DLD1 (cell line): ENCODE data around the gene ANKRD18B.
"Not testable (repeated sequence)": the region's sequence is repeated elsewhere in the genome, so short reads cannot be mapped to it uniquely, and the experiment has no call there.

Source experiments
- in situ Hi-C: cut with HindIII; loops from 2 replicates; pipeline ENCODE4 v1.10.0; 2017; ENCODE audit warnings: low sequenced_read_pairs

Gene ANKRD18B

DNA sequence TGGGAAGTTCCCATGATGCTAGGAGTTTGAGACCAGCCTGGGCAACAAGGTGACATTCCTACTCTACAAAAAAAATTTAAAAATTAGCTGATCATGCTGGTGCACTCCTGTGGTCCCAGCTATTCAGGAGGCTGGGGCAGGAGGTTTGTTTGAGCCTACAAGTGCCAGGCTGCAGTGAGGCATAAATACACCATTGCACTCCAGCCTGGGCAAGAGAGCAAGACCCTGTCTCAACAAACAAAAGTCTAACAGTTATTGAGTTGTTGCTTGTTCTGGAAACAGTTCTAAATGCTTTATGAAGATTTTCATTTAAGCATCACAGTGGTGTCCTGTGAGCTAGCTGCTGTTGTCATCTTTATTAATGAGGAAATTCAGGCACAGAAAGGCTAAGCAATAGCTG, 4.0 kb downstream of the ANKRD18B start:
- in situ Hi-C loops: not testable (repeated sequence)

DNA sequence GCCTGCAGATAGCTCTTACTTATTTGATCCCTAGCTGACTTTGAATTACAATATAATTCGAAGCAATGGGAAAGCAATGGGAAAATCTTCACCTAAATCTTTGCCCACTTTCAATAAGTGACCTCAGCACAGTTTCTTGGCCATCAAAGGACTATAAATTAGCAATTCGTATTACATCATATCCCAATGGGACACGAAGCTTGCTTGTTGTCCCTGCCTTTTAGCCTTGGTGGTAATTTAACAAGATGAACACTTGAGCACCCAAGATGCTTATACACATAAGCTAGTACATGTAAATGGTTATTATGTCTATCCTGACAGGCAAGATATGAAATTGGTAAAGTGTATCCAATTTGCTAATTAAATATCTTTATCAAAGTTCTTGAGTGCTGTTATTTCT, 9.9 kb downstream of the ANKRD18B start:
- in situ Hi-C loops: not testable (repeated sequence)

DNA sequence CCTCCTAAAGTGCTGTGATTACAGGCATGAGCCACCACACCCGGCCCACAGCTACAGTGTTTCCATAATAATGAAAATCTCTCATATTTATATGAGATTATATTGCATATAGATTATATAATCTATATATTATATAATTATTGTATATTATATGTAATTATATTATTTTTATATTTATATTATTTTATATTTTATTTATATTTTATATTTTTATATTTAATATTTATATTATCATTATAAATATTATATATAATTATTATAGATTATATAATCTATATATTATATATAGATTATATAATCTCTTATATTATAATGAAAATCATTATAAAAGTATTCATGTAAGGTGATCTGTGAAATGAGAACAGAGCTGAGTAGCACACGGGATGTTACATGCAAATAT, 11.5 kb downstream of the ANKRD18B start:
- in situ Hi-C loops: no loop called here

DNA sequence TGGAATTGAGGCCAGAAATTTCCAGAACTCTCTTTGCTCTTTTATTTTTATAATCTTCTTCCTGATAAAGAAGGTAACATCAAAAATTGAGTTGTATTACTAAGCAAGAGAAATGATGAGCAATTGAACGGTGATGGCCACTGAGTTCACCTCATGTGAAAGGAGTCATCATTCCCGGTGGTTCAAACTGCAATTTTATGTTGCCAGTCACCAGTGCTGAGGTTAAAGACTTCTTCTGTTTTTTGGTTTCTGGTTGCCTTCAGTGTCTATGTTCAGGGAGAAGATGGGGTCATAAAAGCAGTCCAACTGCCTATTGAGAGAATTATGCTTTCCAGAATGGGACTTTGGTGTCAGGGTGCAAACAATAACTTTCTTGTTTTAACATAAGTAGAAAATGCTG, 19.4 kb downstream of the ANKRD18B start:
- in situ Hi-C loops: not testable (repeated sequence)

DNA sequence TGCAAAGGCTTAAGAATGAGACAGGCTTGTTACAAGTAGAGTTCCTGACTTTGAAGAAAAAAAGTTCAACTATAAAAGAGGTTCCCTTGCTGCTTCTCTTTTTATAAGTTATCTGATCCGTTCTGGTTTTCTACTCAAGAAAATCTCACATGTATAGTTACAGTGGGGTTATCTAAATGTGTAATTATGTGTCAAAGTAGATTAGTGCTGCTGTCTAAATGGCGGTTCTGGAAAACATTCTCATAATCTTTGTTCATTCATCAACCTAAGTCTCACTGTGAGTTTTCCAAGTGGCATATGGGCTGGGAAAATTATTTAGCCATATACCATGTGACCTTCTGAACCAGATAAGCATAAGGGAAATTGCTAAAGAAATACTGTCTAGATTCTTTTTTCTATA, 21.7 kb downstream of the ANKRD18B start:
- in situ Hi-C loops: not testable (repeated sequence)

DNA sequence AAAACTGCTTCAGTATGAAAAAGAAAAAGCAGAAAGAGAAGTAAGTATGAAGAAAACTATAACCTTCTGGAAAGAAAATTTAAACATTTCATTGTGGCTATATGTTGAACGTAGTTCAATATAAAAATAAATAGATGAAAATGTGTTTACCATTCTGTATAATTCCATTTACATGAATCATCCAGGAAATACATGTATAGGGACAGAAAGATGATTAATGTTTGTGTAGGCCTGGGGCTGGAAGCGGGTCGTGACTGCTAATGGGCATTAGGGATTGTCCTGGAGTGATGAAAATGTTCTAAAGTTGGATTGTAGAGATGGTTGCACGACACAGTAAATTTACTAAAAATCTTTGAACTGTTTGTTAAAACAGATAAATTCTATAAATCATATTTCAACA, 24.8 kb downstream of the ANKRD18B start:
- in situ Hi-C loops: not testable (repeated sequence)

DNA sequence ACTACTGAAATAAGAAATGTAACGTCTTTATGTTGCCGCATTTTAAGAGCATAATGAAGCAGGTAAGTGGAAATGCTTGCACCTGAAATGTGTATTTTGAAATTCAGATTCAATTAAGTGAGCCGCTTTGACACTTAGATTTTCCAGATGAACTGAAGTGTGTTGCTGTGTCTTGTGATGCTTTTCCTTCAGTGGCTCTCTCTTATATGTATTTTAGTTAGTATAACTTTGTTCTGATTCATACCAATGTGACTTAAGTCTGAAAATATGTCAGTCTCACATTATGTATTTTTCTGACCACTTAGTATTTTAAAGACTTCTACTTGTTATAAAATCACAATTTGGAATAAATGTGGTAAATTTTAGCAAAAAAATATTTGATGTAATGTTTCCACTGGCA, 25.4 kb downstream of the ANKRD18B start:
- in situ Hi-C loops: not testable (repeated sequence)

DNA sequence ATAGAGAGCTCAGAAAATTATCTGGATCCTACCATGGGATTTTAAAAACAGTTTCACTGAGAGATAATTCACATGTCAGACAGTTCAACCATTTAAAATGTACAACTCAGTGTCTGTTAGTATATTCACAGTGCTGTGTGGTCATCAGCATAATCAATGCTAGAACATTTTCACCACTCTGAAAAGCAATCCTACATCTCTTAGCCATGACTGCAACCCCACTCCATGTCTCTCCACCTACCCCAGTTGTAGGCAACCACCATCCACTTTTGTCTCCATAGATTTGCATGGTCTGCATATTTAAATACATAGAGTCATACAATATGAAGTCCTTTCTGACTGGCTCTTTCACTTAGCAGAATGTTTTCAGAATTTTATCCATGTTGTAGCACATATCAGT, 27.1 kb downstream of the ANKRD18B start:
- in situ Hi-C loops: not testable (repeated sequence)

DNA sequence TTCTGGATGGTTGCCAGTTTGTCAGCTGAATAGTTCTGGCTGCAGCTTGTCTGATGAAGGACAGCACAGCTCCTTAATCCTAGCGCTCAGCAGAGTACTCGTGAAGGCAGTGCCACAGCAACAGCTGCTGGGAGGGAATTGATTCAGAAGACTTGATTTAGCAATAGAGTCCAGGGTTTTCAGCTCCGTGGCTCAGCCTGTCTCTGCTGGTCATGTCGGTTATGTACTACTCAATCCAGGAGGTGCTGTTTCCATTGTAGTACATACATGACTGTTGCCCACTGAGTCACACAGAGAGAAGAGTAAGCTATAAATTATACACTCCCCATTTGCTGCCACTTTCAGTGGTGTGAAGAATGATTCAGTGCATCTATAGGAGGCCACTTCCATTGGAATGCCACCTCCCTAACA, 28.3 kb downstream of the ANKRD18B start:
- in situ Hi-C loops: not testable (repeated sequence)

DNA sequence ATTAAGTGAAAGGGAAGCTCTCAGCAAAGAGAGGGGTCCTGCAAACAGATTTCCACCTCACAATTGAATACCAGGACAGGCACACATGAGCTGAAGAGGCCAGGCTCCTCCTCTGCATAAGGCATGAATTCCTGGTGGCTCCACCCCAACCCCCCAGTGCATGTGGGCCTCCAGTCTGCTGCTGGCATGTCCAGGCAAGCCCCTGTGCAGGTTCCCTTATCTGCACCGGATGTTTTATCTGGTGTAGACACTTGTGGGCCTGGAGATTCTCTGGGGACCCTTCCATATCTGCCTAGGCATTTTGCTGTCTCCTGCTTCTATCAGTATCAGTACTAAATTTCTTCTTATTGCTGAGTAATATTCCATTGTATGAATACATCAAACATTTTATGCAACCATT, 36.2 kb downstream of the ANKRD18B start:
- in situ Hi-C loops: not testable (repeated sequence)

DNA sequence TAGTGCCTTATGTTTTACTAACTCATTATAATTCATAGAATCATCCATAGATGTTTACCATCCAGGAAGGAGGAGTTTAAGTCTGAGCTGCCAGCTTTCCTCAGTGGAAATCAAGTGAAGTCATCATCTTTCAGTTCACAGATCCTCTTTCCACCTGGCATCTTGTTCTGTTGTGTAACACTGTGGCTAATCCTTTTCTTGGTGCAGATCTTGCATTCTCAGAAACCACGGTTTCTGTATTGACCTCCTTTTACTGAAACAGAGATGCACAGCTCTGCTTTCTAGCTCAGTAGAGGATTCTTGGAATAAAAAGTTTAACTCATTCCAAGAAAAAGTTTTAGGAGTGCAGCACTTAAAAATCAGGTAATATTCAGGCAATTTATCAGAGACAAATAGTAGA, 38.1 kb downstream of the ANKRD18B start:
- in situ Hi-C loops: not testable (repeated sequence)

DNA sequence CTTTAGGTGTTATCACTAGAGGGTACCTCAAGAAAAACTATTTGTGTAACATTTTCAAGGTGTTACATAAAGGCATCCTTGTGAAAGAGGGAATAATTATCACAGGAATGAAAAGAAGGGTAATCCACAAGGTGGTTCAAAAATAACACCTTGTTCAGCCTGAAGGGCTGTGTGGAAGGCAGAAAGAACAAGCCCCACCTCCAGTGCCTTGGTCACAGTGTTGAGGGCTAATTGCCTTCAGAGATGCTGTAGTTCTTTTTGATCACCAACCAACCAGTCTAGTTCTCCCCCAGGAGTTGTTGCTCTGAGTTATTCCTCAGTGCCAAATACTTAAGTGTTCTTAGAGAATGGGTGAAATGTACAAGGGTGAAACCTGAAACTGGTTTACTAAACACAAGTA, 43.7 kb downstream of the ANKRD18B start:
- in situ Hi-C loops: not testable (repeated sequence)

DNA sequence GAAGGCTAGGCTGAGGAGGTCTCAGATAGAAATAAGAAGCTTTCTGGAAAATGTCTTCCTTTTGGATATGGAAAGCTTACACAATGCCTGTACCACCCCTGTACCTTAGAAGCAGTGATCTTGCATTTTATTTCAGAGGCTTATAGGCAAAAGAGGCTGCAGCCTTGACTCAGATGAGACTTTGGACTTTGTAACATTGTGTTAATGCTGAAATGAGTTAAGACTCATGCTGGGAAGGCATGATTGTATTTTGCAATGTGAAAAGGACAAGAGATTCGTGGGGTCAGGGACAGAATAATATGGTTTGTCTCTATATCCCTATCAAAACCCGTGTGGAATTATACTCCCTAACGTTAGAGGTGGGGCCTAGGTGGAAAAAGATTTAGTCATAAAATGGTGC, 53.7 kb downstream of the ANKRD18B start:
- in situ Hi-C loops: not testable (repeated sequence)

DNA sequence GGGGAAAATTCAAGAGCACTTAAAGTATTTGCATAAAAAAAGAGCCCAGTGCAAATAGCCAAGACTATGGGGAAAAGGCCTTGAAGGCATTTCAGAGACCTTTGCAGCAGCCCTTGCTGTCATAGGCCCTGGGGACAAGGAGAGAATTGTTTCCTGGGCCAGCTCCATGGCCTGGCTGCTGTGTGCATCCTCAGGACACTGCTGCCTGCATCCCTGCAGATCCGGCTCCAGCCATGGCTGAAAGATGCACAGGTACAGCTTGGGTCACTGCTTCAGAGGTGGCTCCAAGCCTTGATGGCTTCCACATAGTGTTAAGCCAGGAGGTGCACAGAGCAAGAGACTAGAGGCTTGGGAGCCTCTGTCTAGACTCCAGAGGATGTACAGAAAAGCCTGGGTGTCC, 55.9 kb downstream of the ANKRD18B start:
- in situ Hi-C loops: not testable (repeated sequence)

DNA sequence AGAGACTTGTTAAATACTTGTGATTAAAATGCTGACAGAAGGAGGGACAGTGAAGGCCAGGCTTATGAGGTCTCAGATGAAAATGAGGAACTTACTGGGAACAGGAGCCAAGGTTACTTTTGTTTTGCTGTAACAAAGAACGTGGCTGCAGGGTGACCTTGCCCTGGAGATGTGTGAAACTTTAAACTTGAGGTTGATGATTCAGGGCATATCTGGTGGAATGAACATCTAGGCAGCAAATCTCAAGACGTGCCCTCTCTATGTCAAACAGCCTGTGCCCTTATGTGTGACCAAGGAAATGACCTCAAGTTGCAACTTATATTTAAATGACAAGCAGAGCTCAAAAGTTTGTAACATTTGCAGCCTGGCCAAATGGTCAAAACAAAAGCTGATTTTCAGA, 58.6 kb downstream of the ANKRD18B start:
- in situ Hi-C loops: not testable (repeated sequence)

DNA sequence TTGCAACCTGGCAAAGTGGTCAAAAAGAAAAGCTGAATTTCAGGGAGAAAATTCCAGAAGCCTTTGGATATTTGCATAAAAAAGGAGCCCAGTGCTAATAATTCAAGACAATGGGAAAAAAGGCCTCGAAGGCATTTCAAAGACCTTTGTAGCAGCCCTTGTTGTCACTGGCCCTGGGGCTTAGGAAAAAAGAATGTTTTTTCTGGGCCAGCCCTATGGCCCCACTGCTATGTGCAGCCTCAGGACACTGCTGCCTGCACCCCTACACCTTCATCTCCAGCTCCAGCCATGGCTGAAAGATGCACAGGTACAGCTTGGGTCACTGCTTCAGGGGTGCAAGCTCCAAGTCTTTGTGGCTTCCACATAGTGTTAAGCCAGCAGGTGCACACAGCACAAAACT, 62.1 kb downstream of the ANKRD18B start:
- in situ Hi-C loops: not testable (repeated sequence)

DNA sequence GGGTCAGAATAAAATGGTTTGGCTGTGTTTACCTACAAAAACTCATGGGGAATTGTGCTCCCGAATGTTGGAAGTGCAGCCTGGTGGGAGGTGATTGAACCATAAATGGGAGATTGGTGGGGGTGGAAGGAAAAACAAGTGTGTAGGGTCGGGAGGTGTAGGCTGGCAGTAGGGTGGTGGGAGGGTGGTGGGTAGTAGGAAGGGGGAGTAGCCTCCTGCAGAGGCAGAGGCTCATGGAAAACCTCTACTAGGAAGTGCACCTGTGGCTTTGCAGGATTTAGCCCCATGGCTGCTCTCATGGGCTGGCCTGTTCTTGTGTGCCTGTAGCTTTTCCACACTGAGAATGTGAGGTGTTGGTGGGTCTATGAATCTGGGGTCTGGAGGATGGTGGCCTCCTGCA, 63.7 kb downstream of the ANKRD18B start:
- in situ Hi-C loops: not testable (repeated sequence)

DNA sequence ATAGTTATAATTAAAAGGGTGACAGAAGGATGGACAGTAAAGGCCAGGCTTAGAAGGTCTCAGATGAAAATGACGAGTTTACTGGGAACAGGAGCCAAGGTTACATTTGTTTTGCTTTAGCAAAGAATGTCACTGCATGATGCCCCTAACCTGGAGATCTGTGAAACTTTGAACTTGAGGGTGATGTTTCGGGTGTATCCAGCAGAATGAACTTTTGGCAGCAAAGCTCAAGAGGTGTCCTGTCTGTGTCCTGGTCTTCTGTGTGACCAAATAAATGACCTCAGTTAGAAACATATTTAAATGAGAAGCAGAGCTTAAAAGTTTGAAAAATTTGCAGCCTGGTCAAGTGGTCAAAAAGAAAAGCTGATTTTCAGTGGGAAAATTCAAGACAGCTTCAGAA, 64.8 kb downstream of the ANKRD18B start:
- in situ Hi-C loops: not testable (repeated sequence)

DNA sequence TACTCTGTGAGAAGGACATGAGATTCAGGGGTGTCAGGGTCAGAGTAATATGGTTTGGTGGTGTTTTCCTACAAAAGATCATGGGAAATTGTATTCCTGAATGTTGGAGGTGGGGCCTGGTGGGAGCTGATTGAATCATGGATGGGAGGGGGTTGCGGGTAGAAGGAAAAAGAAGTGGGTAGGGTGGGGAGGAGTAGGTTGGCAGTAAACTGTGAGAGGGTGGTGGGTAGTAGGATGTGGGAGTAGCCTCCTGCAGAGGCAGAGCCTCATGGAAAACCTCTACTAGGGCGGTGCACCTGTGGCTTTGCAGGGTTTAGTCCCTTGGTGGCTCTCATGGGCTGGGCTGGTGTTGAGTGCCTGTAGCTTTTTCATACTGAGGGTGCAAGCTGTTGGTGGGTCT, 66.8 kb downstream of the ANKRD18B start:
- in situ Hi-C loops: not testable (repeated sequence)

DNA sequence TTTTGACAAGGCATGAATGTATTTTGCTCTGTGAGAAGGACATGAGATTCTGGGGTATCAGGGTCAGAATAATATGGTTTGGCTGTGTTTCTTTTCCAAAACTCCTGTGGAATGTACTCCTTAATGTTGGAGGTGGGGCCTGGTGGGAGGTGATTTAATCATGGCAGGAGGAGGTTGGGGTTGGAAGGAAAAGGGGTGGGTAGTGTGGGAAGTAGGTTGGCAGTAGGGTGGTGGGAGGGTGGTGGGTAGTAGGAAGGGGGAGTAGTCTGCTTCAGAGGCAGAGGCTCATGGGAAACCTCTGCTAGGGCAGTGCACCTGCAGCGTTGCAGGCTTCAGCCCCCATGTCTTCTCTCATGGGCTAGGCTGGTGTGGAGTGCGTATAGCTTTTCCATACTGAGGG, 72.9 kb downstream of the ANKRD18B start:
- in situ Hi-C loops: not testable (repeated sequence)

DNA sequence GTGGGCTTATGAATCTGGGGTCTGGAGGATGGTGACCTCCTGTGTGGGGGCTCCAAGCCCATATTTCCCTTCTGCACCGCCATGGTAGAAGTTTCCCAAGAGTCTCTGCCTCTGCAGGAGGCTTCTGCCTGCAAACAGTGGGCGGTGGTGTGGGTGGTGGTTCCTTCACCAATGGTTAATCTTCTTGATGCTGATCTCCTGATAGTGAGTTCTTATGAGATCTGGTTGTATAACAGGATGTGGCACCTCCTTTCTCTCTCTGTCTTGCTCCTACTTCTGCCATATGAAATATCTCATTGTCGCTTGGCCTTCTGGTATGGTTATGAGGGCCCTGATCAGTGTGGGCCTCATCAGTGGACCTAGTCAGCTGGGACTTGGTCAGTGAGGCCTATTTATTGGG, 73.3 kb downstream of the ANKRD18B start:
- in situ Hi-C loops: not testable (repeated sequence)

DNA sequence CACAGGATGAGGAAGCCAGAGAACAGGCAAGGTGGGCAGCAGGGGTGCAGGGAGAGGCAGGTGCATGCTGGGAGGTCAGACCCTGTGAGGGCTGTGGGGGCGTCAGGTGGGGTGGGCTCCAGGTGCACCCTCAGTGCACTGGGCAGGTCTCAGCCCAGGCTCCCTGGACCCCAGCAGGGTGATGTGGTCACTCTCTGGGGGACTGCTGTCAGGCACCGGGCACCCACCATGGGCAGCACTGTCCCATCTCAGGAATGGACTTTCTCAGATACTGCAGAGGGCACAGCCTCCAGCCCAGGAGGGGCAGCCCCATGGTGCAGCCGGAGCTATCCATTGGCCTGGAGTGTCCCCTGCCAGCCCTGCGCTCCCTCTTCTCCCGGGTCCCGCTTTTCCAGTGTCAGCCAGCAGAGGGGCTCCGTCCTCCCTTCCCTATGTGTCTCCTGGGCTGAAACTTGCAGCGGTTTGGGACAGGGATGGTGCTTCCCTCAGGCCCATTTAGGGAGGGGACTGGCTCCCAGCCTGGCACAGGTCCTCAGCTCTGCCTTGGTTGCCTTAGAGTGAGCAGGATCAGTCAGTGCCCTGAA, 74.8 kb downstream of the ANKRD18B start:
- in situ Hi-C loops: not testable (repeated sequence)

DNA sequence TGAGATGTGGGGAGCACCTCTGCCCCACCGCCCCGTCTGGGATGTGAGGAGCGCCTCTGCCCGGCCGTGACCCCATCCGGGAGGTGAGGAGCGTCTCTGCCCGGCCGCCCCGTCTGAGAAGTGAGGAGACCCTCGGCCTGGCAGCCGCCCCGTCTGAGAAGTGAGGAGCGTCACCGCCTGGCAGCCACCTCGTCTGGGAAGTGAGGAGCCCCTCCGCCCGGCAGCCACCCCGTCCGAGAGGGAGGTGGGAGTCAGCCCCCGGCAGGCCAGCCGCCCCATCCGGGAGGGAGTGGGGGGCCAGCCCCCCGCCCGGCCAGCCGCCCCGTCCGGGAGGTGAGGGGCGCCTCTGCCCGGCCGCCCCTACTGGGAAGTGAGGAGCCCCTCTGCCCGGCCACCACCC, 76.9 kb downstream of the ANKRD18B start:
- in situ Hi-C loops: not testable (repeated sequence)
